Pulmonary artery endothelial cell (primary cell): ENCODE measurements around the gene BCL11A. TPM values are rescaled to one million over a fixed set of nuclear protein-coding genes. Genes with fewer than 3 reads are reported as not detected.

Experiments used
- DNase-seq: peaks from one replicate; pipeline ENCODE4 v3.0.0-alpha.2; 2011; ENCODE audit warnings: low read depth, low spot score
- total RNA-seq: library from RNA; depleted of rRNA; stranded (reverse); fragments of >200 nt; gene quantifications from 2 replicates; pipeline ENCODE4 v1.2.3, GENCODE V29; 2014

The BCL11A gene
- total RNA-seq, 1 donor from 2014 or later = 0.07 TPM

GRCh38 chr2:60559880-60560279, 6.4 kb upstream of the BCL11A start:
- no peak for DNase-seq

- DNase-seq = no peak
These were observed 5.1 kb upstream of the BCL11A start for GRCh38 chr2:60558536-60558935.

GRCh38 chr2:60557486-60557864, 4.0 kb upstream of the BCL11A start:
- no peak for DNase-seq

- no peak for DNase-seq
These were observed 3.4 kb upstream of the BCL11A start for GRCh38 chr2:60556576-60557485.

- DNase-seq = no peak
These were observed 2.7 kb upstream of the BCL11A start for GRCh38 chr2:60556175-60556574.

- no peak for DNase-seq
These were observed 2.3 kb upstream of the BCL11A start for GRCh38 chr2:60555783-60556139.

GRCh38 chr2:60555066-60555782, 1.8 kb upstream of the BCL11A start:
- DNase-seq = peak; percentile 32

GRCh38 chr2:60554646-60555065, 1.2 kb upstream of the BCL11A start:
- DNase-seq = no peak

GRCh38 chr2:60554074-60554645, 706 bp upstream of the BCL11A start:
- no peak for DNase-seq

GRCh38 chr2:60552851-60553494, 481 bp downstream of the BCL11A start:
- DNase-seq = no peak

- DNase-seq = no peak
These were observed 1.2 kb downstream of the BCL11A start for GRCh38 chr2:60552078-60552850.

- DNase-seq = no peak
These were observed 2.0 kb downstream of the BCL11A start for GRCh38 chr2:60551240-60552077.

GRCh38 chr2:60550984-60551239, 2.5 kb downstream of the BCL11A start:
- DNase-seq = no peak

- DNase-seq = no peak
These were observed 3.1 kb downstream of the BCL11A start for GRCh38 chr2:60550178-60550983.

GRCh38 chr2:60549928-60550177, 3.6 kb downstream of the BCL11A start:
- no peak for DNase-seq

GRCh38 chr2:60549238-60549927, 4.1 kb downstream of the BCL11A start:
- DNase-seq = no peak

- no peak for DNase-seq
These were observed 4.6 kb downstream of the BCL11A start for GRCh38 chr2:60548845-60549237.

- DNase-seq = no peak
These were observed 5.1 kb downstream of the BCL11A start for GRCh38 chr2:60548311-60548710.

GRCh38 chr2:60547841-60548240, 5.6 kb downstream of the BCL11A start:
- no peak for DNase-seq
